H9 (cell line): ENCODE measurements around the gene HSH2D. TPM values are rescaled to one million over a fixed set of nuclear protein-coding genes. Genes with fewer than 3 reads are reported as not detected.
"Not testable (repeated sequence)": the region's sequence is repeated elsewhere in the genome, so short reads cannot be mapped to it uniquely, and the experiment has no call there.

ENCODE experiments used
- DNase-seq: peaks from one replicate; pipeline ENCODE4 v3.0.0-alpha.2; 2017
- H2AFZ ChIP-seq: one replicate; pipeline ENCODE4 v1.6.1; 2013; ENCODE audit warnings: mild to moderate bottlenecking, low read length, control low read depth, moderate library complexity
- H2AK5ac ChIP-seq: 2 replicates; pipeline ENCODE4 v1.6.1; 2013; ENCODE audit warnings: low read length, control low read depth, mixed read lengths; ENCODE audit not compliant: insufficient read length
- H2BK120ac ChIP-seq: one replicate; pipeline ENCODE4 v1.6.1; 2013; ENCODE audit warnings: low read depth, mild to moderate bottlenecking, low read length, control low read depth, inconsistent platforms; ENCODE audit not compliant: poor library complexity, severe bottlenecking
- H2BK12ac ChIP-seq: 2 replicates; pipeline ENCODE4 v1.6.1; 2013; ENCODE audit warnings: low read length, control low read depth, mixed read lengths, low read depth; ENCODE audit not compliant: insufficient read length
- H2BK15ac ChIP-seq: 2 replicates; pipeline ENCODE4 v1.6.1; 2013; ENCODE audit warnings: low read depth, low read length, control low read depth
- H2BK20ac ChIP-seq: one replicate; pipeline ENCODE4 v1.6.1; 2013; ENCODE audit warnings: low read depth, mild to moderate bottlenecking, low read length, control low read depth, inconsistent platforms; ENCODE audit not compliant: poor library complexity, severe bottlenecking
- H2BK5ac ChIP-seq: 2 replicates; pipeline ENCODE4 v1.6.1; 2013; ENCODE audit warnings: low read length, control low read depth, mixed read lengths; ENCODE audit not compliant: insufficient read length
- H3K14ac ChIP-seq: 2 replicates; pipeline ENCODE4 v1.6.1; 2013; ENCODE audit warnings: low read length, control low read depth; ENCODE audit not compliant: insufficient read depth
- H3K18ac ChIP-seq: 2 replicates; pipeline ENCODE4 v1.6.1; 2013; ENCODE audit warnings: low read depth, mild to moderate bottlenecking, mixed read lengths, low read length, control low read depth; ENCODE audit not compliant: insufficient read length
- H3K23ac ChIP-seq: 2 replicates; pipeline ENCODE4 v1.6.1; 2013; ENCODE audit warnings: low read length, control low read depth, mixed read lengths, low read depth; ENCODE audit not compliant: insufficient read length
- H3K23me2 ChIP-seq: 2 replicates; pipeline ENCODE4 v1.6.1; 2013; ENCODE audit warnings: low read depth, mild to moderate bottlenecking, mixed read lengths, low read length, control low read depth; ENCODE audit not compliant: insufficient read length, poor library complexity, severe bottlenecking
- H3K27ac ChIP-seq: 2 replicates; pipeline ENCODE4 v1.5.1; 2013; ENCODE audit warnings: low read length, control low read depth, mixed read lengths, low read depth; ENCODE audit not compliant: insufficient read length
- H3K27me3 ChIP-seq: 2 replicates; pipeline ENCODE4 v1.6.1; 2013; ENCODE audit warnings: low read length, control low read depth, inconsistent platforms; ENCODE audit not compliant: insufficient read depth
- H3K4ac ChIP-seq: 2 replicates; pipeline ENCODE4 v1.6.1; 2013; ENCODE audit warnings: low read depth, mild to moderate bottlenecking, control low read depth, inconsistent platforms, low read length, moderate library complexity
- H3K4me1 ChIP-seq: 2 replicates; pipeline ENCODE4 v1.6.1; 2013; ENCODE audit warnings: low read length, control low read depth, inconsistent platforms; ENCODE audit not compliant: insufficient read depth
- H3K4me2 ChIP-seq: 2 replicates; pipeline ENCODE4 v1.6.1; 2013; ENCODE audit warnings: low read length, control low read depth, mixed read lengths; ENCODE audit not compliant: insufficient read length, insufficient read depth
- H3K56ac ChIP-seq: 2 replicates; pipeline ENCODE4 v1.6.1; 2013; ENCODE audit warnings: low read depth, mild to moderate bottlenecking, mixed read lengths, low read length, control low read depth; ENCODE audit not compliant: insufficient read length
- H3K79me1 ChIP-seq: 2 replicates; pipeline ENCODE4 v1.6.1; 2013; ENCODE audit warnings: low read depth, mild to moderate bottlenecking, moderate library complexity, low read length, control low read depth, inconsistent platforms; ENCODE audit not compliant: insufficient read depth, poor library complexity, severe bottlenecking
- H3K79me2 ChIP-seq: 2 replicates; pipeline ENCODE4 v1.6.1; 2013; ENCODE audit warnings: low read length, control low read depth, inconsistent platforms; ENCODE audit not compliant: insufficient read depth
- H3K9ac ChIP-seq: 2 replicates; pipeline ENCODE4 v1.6.1; 2013; ENCODE audit warnings: low read length, control low read depth, mixed read lengths; ENCODE audit not compliant: insufficient read length; ENCODE audit errors: extremely low read depth
- H3K9me3 ChIP-seq: one replicate; pipeline ENCODE4 v1.6.1; 2013; ENCODE audit warnings: low read depth, low read length, inconsistent platforms; ENCODE audit not compliant: control insufficient read depth
- H3T11ph ChIP-seq: one replicate; pipeline ENCODE4 v1.6.1; 2013; ENCODE audit warnings: mild to moderate bottlenecking, low read length, control low read depth, inconsistent platforms
- H4K20me1 ChIP-seq: one replicate; pipeline ENCODE4 v1.6.1; 2013; ENCODE audit not compliant: control insufficient read depth, insufficient read length, insufficient read depth
- H4K5ac ChIP-seq: 2 replicates; pipeline ENCODE4 v1.6.1; 2013; ENCODE audit warnings: low read depth, mild to moderate bottlenecking, mixed read lengths, low read length, control low read depth; ENCODE audit not compliant: insufficient read length
- H4K8ac ChIP-seq: replicated peaks from 2 replicates; pipeline ENCODE4 v1.6.1; 2013; ENCODE audit warnings: low read length, control low read depth, mixed read lengths, low read depth; ENCODE audit not compliant: insufficient read length
- H4K91ac ChIP-seq: 2 replicates; pipeline ENCODE4 v1.6.1; 2013; ENCODE audit warnings: low read depth, mild to moderate bottlenecking, moderate library complexity, mixed read lengths, low read length, control low read depth; ENCODE audit not compliant: insufficient read length
- H3K27ac Mint-ChIP-seq, 3 experiments: 2 replicates in 2 of 3; 3 replicates in 1 of 3; pipeline ENCODE4 v1.8.0; 2020 to 2021; ENCODE audit warnings: mixed read lengths in 3 of 3, mild to moderate bottlenecking in 1 of 3, moderate library complexity in 1 of 3
- H3K27me3 Mint-ChIP-seq: 2 replicates; pipeline ENCODE4 v1.8.0; 2021; ENCODE audit warnings: low read depth, mild to moderate bottlenecking, moderate library complexity, mixed read lengths
- H3K36me3 Mint-ChIP-seq, 3 experiments: 2 replicates in 2 of 3; 3 replicates in 1 of 3; pipeline ENCODE4 v1.8.0; 2020 to 2021; ENCODE audit warnings: low read depth in 3 of 3, mixed read lengths in 3 of 3; ENCODE audit not compliant: insufficient read depth in 1 of 3
- H3K4me1 Mint-ChIP-seq, 2 experiments: 2 replicates each; pipeline ENCODE4 v1.8.0; 2020; ENCODE audit warnings: mixed read lengths in 2 of 2
- H3K4me3 Mint-ChIP-seq, 2 experiments: 2 replicates in 1 of 2; 3 replicates in 1 of 2; pipeline ENCODE4 v1.8.0; 2020 to 2021; ENCODE audit warnings: mild to moderate bottlenecking in 2 of 2, mixed read lengths in 2 of 2, moderate library complexity in 1 of 2
- H3K9me3 Mint-ChIP-seq, 2 experiments: 2 replicates in 1 of 2; 3 replicates in 1 of 2; pipeline ENCODE4 v1.8.0; 2020; ENCODE audit warnings: mild to moderate bottlenecking in 2 of 2, mixed read lengths in 2 of 2, moderate library complexity in 1 of 2
- WGBS: extraction: QIAGEN DNeasy Blood & Tissue Kit; methylation state at CpG from one replicate; pipeline ENCODE4 v1.1.7; 2013; ENCODE audit warnings: missing lambda C conversion rate, low lambda C conversion rate, mixed read lengths; ENCODE audit not compliant: insufficient read length; ENCODE audit errors: extremely low coverage; 5-methylcytosine and 5-hydroxymethylcytosine counted together
- total RNA-seq: library from RNA; stranded (reverse); gene quantifications from 2 replicates; pipeline ENCODE4 v1.2.1, GENCODE V29; 2021
- TF ChIP-seq, protein P1 (sequence below): fragments of 200-600 bp; sonication (generic); conservative IDR thresholded peaks from 3 replicates; pipeline ENCODE4 v1.8.0; 2021; ENCODE audit warnings: antibody characterized with exemption, mild to moderate bottlenecking

Gene HSH2D
- total RNA-seq, 1 experiment from 2014 or later: 2.3 TPM

DNA sequence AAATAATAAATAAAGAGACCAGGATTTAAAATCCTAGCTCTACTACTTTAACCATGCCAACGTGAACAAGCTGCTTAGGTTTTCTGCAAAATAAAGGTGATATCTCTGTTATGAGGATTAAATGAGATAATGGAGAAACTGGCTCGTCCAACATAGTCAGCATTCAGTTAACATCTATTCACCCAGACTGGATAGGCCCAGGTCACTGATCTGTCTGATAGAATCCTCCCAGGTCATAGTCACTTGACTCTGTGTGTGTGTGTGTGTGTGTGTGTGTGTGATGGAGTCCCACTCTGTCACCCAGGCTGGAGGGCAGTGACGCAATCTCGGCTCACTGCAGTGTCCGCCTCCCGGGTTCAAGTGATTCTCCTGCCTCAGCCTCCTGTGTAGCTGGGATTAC, 44.7 kb upstream of the HSH2D start:
- WGBS: no CpG with 5 or more reads among the region's 6 CpGs
- no peaks in the 10 kb centered on the region for H3K9me3 ChIP-seq
- H3K9me3 Mint-ChIP-seq: no peaks in the 10 kb centered on the region
- no peak for DNase-seq
- no peak overlapping the region for H3K56ac ChIP-seq
- no peak overlapping the region for H4K5ac ChIP-seq
- H3K27ac Mint-ChIP-seq: no peak overlapping the region
- no peak overlapping the region for H2AK5ac ChIP-seq
- H3K18ac ChIP-seq: no peak overlapping the region
- H2AFZ ChIP-seq: no peak overlapping the region
- H3K79me2 ChIP-seq: no peaks in the 10 kb centered on the region
- TF ChIP-seq, protein P1, sequence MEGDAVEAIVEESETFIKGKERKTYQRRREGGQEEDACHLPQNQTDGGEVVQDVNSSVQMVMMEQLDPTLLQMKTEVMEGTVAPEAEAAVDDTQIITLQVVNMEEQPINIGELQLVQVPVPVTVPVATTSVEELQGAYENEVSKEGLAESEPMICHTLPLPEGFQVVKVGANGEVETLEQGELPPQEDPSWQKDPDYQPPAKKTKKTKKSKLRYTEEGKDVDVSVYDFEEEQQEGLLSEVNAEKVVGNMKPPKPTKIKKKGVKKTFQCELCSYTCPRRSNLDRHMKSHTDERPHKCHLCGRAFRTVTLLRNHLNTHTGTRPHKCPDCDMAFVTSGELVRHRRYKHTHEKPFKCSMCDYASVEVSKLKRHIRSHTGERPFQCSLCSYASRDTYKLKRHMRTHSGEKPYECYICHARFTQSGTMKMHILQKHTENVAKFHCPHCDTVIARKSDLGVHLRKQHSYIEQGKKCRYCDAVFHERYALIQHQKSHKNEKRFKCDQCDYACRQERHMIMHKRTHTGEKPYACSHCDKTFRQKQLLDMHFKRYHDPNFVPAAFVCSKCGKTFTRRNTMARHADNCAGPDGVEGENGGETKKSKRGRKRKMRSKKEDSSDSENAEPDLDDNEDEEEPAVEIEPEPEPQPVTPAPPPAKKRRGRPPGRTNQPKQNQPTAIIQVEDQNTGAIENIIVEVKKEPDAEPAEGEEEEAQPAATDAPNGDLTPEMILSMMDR: no peak
- H3K4me2 ChIP-seq: no peak overlapping the region
- H3K27me3 Mint-ChIP-seq: no peaks in the 10 kb centered on the region; the same call in 1 of the 2 replicates
- H2BK120ac ChIP-seq: no peak overlapping the region
- no peak overlapping the region for H3K23ac ChIP-seq
- no peaks in the 10 kb centered on the region for H4K20me1 ChIP-seq
- no peak overlapping the region for H3K9ac ChIP-seq
- H3K4me1 ChIP-seq: no peaks in the 10 kb centered on the region
- H3K27ac ChIP-seq: no peak overlapping the region
- H2BK12ac ChIP-seq: no peak overlapping the region
- no peaks in the 10 kb centered on the region for H3K79me1 ChIP-seq
- H3K4me1 Mint-ChIP-seq: no peaks in the 10 kb centered on the region
- H3K27me3 ChIP-seq: no peaks in the 10 kb centered on the region
- no peak overlapping the region for H3K14ac ChIP-seq
- no peak overlapping the region for H3T11ph ChIP-seq
- no peak overlapping the region for H3K4me3 Mint-ChIP-seq
- no peak overlapping the region for H2BK5ac ChIP-seq
- H3K23me2 ChIP-seq: no peaks in the 10 kb centered on the region
- no peak overlapping the region for H2BK20ac ChIP-seq
- H4K91ac ChIP-seq: no peak overlapping the region
- no peak overlapping the region for H4K8ac ChIP-seq
- no peak overlapping the region for H3K4ac ChIP-seq
- H2BK15ac ChIP-seq: no peak overlapping the region
- H3K36me3 Mint-ChIP-seq: peaks cover 52 to 96% (median 87%) of the 10 kb centered on the region in 3 experiments

DNA sequence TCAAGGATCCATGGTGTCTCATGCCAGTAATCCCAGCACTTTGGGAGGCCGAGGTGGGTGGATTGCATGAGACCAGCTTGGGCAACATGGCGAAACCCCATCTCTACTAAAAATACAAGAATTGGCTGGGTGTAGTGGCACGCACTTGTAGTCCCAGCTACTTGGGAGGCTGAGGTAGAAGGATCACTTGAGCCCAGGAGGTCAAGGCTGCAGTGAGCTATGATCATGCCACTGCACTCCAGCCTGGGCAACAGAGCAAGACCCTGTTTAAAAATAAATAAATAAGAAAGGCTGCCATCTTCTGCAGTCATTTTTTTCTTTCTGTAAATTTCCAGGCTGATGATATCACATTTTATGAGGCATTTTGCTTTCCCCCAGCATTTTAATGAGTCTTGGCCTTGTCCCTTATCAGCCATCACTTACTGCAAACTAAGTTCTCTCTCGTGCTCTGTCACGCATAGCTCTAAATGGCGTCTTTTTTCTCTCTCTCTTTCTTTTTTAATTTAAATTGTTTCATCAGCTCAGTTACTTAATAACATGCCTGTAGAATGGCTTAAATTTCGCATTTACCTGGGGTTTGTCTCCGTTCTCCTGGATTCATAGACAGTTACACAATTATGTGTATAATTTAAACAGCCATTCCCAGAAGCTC, 44.0 kb upstream of the HSH2D start:
- not testable (repeated sequence) for H3K18ac ChIP-seq, H2BK12ac ChIP-seq, H3K9me3 Mint-ChIP-seq, H3K27ac ChIP-seq, H2AFZ ChIP-seq, H2BK15ac ChIP-seq, H2AK5ac ChIP-seq, H2BK120ac ChIP-seq, DNase-seq, H3K4me3 Mint-ChIP-seq, H2BK20ac ChIP-seq, H3T11ph ChIP-seq, H3K27ac Mint-ChIP-seq, H3K4ac ChIP-seq, H4K5ac ChIP-seq, H3K23ac ChIP-seq, H3K9me3 ChIP-seq, H3K27me3 ChIP-seq, H3K23me2 ChIP-seq, H4K91ac ChIP-seq, H2BK5ac ChIP-seq, H3K4me1 Mint-ChIP-seq, H3K79me2 ChIP-seq, H3K4me1 ChIP-seq, H4K8ac ChIP-seq, H4K20me1 ChIP-seq, H3K9ac ChIP-seq, H3K27me3 Mint-ChIP-seq, H3K56ac ChIP-seq, H3K79me1 ChIP-seq, H3K4me2 ChIP-seq, H3K14ac ChIP-seq
- H3K36me3 Mint-ChIP-seq: peaks cover 51 to 90% (median 82%) of the 10 kb centered on the region in 3 experiments
- no CpG with 5 or more reads among the region's 8 CpGs for WGBS
